CD4-positive, alpha-beta T cell treated with Interferon gamma for 1 hour (primary cell): ENCODE results near the gene FFAR2.

Experiments
- DNase-seq: peaks from one replicate; pipeline ENCODE4 v3.0.0-alpha.2; 2020

FFAR2 gene

DNA sequence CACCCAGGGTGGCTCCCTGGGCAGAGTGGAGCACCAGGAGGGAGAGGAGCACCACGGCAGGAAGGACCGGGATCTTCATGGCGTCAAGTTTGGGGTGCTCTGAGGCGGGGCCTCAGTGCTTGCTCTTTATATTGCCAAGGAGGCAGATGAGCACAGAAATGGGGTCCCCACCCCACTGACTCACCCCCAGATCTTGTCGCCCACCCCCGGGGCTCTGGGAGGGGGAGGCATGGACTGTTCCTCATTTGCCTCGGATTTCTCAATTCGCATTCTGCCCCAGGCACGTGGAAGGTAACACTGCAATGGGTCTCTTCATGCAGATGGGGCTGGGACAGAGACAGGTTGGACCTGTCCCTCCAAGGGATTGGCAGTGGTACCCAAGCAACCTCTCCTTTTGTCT is 42.3 kb downstream of the FFAR2 start, which contains the start of gene KRTDAP:
KRTDAP (minus strand) TSS at position 101 of the 400 bp plus-strand sequence; CDS start at position 79, 22 bp downstream.
- no peak for DNase-seq

DNA sequence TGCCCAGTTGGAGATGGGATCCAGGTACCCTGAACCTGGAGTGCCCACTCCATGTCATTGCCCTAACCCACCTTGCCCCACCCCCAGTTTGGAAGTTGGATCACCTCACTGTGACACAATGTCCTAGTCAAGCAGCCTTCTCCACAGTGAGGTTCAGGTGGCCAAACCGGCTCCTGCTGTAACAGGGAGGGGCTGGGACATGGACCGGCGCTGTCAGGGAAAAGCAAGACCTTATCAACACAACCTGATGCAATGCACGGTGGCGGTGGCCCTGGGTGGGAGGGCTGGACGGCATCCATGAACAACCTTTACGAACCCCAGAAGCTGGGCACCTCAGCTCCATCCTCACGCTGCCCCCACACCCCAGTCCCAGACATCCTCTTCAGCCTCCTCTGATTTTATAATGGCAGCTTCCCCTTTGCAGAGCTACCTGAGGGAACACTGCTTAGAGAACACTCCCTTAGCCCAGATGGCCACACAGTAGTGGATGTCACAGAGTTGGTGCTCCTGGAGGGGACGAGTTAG is 43.8 kb downstream of the FFAR2 start:
- DNase-seq: no peak

DNA sequence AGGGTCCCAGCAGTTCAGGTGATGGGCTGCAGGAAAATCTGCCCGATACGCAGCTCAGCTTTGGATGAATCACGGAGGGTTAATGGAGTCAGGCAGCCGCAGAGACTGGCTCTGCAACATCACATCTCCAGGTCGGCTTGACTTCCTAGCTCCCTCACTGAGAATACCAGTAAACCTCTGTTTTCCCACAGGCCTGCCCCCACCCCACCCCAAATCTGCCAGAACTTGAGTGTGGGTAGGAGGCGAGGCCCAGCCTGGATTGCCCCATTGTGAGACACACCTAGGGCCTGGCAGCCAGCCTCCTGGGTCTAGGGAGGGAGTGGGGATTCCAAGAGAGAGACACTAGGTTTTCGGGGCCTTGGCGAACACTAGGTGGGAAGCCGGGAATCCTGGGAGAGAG is 45.9 kb downstream of the FFAR2 start:
- no peak for DNase-seq

DNA sequence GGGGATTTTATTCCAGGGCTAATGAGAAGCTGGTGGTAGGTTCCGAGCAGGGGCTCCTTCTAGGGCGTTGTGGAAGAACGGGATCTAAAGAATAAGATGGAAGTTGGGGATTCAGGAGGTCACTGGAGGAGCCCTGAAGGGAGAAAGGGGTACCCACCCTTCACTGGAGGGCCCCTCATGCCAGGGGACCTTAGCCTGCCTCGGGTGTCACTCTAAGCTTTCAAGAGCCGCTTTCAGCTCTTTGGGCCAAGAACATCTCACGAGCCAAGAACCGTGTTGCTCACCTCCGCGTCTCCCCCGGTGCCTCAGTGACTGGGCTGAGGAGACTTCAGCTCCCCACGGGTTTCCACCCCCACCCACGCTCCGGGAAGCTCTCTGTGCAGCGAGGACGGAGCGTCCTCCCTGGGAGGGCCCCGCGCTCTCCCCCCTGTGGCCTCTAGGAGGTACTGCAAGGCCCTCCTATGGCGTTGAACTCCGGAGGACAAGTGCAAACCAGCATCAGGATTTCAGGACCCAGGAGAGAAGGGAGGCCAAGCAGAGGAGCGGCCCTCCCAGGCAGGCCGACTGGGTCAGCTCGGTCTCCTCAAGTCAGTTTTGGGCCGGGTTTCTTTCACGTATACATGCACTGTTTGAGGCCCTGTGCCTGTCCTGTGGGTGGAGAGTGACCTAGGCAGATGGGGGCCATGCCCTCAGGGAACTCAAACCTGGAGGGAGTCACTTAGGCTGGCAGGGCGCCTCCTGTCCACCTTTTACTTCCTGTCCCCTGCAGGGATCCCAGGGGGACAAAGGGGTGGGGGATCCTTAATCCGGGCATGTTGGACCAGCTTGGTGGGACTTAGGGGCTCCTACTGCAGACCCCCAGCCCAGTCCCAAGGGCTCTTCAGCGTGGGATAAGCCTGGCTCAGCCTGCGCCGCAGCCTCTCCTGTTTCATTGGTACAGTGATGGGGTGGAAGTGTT is 47.3 kb downstream of the FFAR2 start:
- peak; percentile 67 for DNase-seq

DNA sequence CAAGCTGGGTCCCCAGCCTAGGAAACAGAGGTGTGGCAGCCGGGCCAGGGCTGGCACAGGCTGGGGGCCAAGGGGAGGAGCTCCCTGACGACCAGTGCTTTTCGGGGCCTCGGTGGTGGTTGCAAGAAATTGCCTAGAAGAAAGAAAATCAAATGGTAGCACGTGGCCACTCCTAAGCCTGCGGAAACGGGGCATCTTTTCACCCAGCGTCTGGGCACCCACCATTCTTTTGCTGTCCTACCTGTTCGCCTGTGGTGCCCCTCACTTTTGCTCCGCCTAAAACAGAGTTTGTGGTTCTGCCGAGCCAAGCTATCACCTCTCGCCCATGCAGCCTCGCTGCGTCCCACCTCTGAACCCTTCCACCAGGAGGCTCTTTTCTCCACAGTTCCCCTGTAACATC is 49.3 kb downstream of the FFAR2 start:
- DNase-seq: no peak

DNA sequence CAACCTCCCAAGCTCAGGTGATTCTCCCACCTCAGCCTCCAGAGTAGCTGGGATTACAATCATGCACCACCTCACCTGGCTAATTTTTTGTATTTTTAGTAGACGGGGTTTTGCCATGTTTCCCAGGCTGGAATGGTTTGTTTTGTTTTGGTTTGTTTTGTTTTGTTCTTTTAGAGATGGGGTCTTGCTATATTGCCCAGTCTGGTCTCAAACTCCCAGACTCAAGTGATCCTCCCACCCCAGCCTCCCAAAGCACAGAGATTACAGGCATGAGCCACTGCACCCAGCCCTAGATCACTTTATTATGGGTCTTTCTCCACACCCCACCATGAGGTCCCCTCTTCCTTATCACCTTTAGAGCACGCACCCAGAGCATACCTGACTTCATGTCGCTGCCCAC is 50.2 kb downstream of the FFAR2 start:
- DNase-seq: no peak

DNA sequence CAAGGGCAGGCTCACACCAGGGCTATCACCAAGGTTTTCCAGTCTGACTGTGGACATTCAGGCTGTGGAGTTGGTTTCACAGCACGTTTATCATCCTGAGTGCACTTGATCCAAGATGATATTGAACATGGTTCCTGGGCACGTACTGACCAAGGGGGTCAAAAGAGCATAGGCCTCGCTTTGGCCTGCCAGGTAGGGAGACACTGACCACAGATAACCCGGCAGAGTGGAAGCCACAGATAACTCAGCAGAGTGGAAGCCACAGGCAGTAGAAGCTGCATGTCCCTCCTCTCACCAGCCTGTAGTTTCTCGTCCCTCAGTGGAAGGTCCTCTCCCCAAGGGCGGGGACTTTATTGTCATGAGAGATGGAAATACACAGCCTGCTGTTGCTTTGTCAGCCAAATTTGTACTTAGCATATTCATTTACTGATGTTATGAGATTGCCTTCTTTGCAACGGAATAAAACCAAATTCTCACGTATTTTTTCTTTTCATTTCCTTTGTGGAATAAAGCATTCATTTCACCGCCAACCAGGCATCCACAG is 51.0 kb downstream of the FFAR2 start:
- DNase-seq: no peak

DNA sequence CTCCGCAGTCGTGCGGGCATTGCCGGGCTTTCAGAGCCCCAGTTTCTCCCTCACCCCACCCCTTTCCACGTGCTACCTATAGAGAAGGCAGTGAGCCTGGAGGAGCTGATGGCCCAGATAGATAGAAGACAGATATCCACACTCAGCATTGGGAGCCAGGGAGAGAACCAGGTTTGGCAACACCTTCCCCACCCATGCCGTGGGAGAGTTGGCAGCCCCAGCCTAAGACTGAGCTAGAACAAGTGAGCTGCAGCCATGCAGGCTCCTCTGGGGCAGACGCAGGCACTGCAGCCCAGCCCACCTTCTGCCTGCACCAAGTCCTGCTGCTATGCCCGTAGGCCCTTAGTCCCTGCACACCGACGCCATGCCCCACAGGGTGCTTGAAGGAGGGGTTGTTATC is 52.6 kb downstream of the FFAR2 start:
- DNase-seq: no peak
